RCC 7860 (cell line): ENCODE data around the gene MIPEP.
"Not testable (repeated sequence)": the region's sequence is repeated elsewhere in the genome, so short reads cannot be mapped to it uniquely, and the experiment has no call there.

ENCODE experiments used
- DNase-seq: peaks from one replicate; pipeline ENCODE4 v3.0.0-alpha.2; 2015; ENCODE audit warnings: low spot score
- FAIRE-seq: peaks from 2 replicates; lab custom pipeline; 2012; peaks lifted over from hg19 to GRCh38; lab: Jason Lieb, UNC

Gene MIPEP

DNA sequence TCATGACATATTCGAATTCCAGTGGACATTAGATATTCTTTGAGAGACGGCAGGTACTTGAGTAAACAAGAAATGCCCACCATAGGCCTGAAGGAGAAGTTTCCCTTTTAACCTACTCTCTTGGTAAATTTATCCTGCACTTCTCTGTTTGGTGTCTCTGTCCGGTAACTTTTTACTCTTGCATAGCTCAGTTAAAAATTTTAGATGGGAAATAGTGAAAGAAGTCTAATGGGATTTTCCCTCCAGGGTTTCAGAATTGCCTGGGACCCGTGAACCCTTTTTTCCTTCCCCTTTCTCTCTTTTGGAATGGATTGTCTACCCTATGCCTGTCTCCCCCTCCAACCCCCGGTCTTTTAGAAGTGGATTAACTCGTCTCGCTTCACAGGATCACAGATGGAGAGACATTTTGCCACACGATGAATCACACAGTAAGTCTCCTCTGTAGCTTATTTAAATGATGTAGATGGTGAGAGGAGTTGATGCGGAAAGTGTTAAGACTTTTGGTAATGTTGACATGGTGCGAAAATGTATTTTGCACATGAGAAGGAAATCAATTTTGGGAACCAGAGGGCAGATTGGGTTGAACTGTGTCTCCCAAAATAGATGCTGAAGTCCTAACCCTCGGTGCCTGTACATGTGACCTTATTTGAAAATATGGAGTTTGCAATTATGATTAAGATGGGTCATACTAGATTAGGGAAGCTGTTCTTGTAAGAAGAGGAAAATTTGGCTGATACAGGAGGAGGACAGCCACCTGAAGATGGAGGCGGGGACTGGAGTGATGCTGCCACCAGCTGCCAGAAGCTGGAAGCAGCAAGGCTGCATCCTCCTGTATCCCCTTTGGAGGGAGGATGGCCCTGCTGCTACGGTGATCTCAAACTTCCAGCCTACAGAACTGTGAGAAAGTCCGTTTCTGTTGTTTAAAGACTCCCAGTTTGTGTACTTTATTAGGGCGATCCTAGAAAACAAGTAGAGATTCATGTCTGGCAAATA, 711 bp upstream of the MIPEP start:
- peak; percentile 61 for FAIRE-seq
- peak; percentile 59 for DNase-seq

- not testable (repeated sequence) for FAIRE-seq
Observed at GRCh38 chr13:23884361-23884760, 4.8 kb downstream of the MIPEP start.

GRCh38 chr13:23883255-23883654, 5.9 kb downstream of the MIPEP start:
- FAIRE-seq, result no peak
- DNase-seq, result no peak

More at GRCh38 chr13:23884361-23884760, 4.8 kb downstream of the MIPEP start:
- DNase-seq, result not testable (repeated sequence)

- FAIRE-seq, result not testable (repeated sequence)
Observed at GRCh38 chr13:23881402-23881800, 7.8 kb downstream of the MIPEP start.

GRCh38 chr13:23880493-23881401, 8.5 kb downstream of the MIPEP start:
- not testable (repeated sequence) for FAIRE-seq, DNase-seq

More at GRCh38 chr13:23881402-23881800, 7.8 kb downstream of the MIPEP start:
- DNase-seq, result not testable (repeated sequence)

DNA sequence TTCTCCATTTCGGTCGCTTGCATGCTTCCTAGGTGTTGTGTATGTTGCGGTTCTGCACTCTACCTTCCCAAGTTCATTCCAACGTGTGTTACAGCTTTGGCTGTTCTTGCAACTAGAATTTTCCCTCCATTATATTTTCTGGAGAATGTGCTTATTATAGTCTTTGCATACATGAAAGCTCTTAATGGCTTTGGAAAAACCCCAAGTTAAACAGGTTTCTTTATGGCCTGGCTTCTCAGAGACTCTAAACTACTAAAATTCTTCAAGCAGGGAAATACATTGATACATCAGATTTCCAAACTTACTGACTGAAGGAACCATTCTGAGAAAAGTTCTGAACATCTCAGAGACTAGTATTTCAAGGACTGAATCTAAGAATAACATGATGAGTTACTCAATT, 11.9 kb downstream of the MIPEP start:
- FAIRE-seq (no peak), DNase-seq (no peak)

DNA sequence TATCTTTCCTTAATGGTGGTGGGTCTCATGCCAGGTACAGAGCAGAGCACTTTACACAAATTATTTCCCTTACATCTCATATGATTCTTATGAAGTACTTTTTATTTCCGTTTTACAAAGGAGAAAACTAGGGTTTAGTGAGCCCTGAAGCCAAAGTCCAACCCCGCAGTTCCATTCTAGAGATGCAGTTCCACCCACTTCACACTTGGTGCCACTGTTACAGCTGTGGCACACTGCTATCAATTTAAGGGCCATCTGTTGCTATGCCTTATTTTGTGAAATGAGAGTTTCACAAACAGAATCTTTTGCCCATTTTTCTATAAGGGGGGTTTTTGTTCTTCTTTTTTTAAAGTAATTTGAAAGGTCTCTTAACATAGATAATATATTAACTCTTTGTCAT, 12.9 kb downstream of the MIPEP start:
- no peak for DNase-seq
- FAIRE-seq, result no peak

DNA sequence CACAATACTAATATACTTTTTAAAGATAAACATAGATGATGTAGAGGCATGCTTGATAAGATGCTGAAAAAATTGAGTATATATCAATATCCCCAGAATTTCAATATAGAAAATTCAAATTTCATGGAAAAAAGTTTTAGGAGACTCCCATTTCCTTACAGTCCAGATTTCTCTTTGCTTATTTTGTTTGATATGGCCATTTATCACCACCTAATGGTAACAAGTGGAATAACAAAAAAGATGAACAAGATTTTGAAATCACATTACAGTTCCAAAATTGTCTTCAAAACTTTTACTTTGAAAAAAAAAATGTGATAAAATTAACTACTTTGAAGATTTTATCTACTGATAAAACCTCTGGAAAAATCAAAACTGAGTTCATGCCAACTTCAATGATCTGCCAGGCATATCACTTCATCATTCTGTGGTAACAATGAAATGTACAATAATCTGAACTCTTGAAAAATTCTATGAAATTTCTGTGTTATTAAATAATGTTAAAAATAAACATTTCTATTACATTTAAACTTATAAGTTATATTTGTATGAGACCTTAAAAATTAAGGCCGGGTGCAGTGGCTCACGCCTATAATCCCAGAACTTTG, 17.5 kb downstream of the MIPEP start:
- peak; percentile 75 for FAIRE-seq

GRCh38 chr13:23870356-23871140, 18.7 kb downstream of the MIPEP start:
- FAIRE-seq (peak; percentile 50), DNase-seq (no peak)

More for the DNA sequence above, 17.5 kb downstream of the MIPEP start:
- DNase-seq, result peak; percentile 20

DNA sequence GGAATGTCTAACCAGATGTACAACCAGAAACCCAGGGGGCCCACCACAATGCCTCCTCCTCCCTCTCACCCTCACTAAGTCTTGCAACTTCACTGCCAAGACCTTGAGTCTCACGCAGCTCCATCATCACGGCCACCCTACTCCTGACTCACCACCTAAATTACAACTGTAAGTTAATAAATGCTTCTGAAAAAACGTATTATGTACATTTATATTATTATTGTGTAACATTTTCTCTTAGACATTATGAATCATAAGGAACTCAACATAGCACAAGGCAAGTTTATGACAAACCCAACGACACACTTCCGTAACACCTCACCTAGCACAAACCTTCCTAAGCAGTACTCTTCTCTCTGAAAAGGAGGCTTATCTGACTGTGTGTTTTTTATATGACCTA, 20.7 kb downstream of the MIPEP start:
- FAIRE-seq (peak; percentile 72), DNase-seq (peak; percentile 77)

GRCh38 chr13:23867027-23867491, 22.1 kb downstream of the MIPEP start:
- FAIRE-seq (no peak), DNase-seq (peak; percentile 47)

DNA sequence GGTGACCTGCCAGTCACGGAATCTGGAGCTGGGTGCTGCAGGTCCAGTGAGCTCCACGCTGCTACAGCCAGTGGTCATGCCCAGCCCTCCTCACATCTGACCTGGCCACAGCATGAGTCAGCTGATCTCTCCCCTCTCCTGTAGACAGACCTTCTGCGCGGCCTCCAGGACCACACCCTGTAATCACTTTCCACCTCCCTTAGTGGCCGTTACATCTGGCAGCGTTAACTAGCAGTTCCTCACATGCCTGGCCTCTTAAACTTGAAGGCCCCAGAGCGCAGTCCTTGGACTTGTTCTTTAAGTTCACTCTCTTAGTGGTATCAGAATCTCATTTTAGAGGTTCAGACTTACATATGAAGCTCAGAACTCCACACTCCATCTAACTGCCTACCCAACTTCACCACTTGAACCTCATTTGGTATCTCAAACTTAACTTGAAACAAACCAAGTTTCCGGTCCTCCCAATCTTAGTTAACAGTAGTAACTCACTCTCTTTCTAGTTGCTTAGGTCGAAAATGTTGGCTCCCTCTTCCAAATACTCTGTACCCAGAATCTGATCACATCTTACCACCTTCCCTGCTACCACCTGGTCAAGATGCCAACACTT, 22.7 kb downstream of the MIPEP start:
- no peak for FAIRE-seq
- DNase-seq, result peak; percentile 23

DNA sequence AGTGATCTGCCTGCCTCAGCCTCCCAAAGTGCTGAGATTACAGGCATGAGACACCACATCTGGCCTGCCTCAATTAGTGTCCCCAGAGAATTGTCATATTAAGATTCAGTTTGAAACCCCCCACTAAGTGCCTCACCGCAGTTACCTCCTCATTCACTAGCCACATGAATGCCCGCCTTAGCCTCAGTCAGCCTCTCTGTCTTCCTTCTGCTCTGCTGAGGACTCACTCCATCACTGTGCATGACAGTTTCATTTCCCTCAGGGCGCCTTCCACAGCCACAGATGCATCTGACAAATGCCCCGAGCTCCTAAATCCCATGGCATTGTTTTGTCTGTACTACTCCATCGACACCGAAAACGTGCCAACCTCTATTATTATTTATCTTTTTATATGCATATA, 23.3 kb downstream of the MIPEP start:
- no peak for FAIRE-seq
- DNase-seq, result no peak

GRCh38 chr13:23865026-23865425, 24.2 kb downstream of the MIPEP start:
- no peak for FAIRE-seq
- DNase-seq, result no peak

DNA sequence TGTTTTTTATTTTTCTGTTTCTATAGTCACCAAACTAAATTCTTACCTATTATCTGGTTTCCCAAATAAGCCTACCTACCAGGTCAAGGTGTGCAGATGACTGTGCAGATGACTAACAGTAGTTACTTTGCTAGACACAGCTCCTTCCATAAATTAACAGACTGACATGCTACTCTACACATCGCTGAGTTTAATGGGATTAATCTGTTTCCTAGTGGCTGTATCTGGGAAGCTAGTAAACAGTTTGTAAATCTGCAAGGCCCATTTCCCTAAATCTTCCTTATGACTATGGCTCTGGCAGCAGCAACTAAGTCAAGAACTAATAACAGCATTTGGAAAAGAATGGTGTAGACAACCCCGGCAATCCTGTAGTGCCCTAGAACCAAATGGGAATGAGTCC, 27.9 kb downstream of the MIPEP start:
- FAIRE-seq (no peak), DNase-seq (no peak)

DNA sequence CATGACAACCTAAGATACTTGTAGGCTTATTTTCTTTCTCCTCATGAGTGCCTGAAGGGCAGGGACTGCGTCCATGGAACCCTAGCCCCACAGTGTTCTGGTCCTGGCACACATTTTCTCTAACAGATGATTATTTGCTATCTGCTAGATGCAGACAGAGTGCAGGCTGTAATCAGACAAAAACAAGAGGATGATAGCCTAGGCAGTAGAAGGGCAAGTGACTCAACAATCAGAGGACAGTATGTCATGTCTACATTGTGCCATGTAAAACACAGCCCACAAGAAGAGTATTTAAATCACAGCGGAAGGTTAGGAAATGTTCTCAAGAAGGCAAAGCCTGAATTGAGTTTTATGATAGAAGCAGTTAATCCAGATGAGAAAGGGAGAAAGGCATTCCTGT, 29.3 kb downstream of the MIPEP start:
- FAIRE-seq, result no peak
- DNase-seq, result no peak

GRCh38 chr13:23859455-23859854, 29.7 kb downstream of the MIPEP start:
- no peak for DNase-seq

DNA sequence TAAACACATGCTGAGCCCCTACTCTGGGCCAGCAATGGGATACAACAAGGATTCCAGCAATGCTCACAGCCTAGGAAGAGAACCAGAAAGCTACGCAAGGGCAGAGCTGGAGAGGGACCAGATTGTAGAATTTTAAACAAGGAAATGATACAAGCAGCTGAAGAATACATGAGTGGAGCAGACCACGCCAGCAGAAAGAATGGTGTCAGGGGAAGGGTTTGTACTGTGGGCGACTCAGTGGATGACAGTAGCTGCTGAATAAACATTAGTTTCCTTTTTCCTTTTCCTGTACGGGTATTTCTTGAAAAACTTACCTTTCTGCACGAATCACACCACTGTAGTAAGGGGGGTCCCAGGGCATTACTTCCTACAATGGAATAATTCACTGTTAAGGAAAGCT, 30.7 kb downstream of the MIPEP start:
- no peak for FAIRE-seq
- DNase-seq, result no peak

More at GRCh38 chr13:23859455-23859854, 29.7 kb downstream of the MIPEP start:
- no peak for FAIRE-seq

- no peak for DNase-seq
Observed at GRCh38 chr13:23856008-23856750, 33.0 kb downstream of the MIPEP start.

More at GRCh38 chr13:23856008-23856750, 33.0 kb downstream of the MIPEP start:
- FAIRE-seq, result no peak
